Astrocyte (in vitro differentiated cells and primary cell): ENCODE measurements around the gene APH1B.

Experiments used
- EZH2 ChIP-seq: IDR thresholded peaks from 2 replicates; pipeline ENCODE4 v1.6.1; 2012; ENCODE audit warnings: mild to moderate bottlenecking, low read length, inconsistent platforms; ENCODE audit not compliant: insufficient read depth
- TF ChIP-seq, protein P1 (sequence below): IDR thresholded peaks from 2 replicates; pipeline ENCODE4 v1.5.1; 2011; ENCODE audit warnings: low read depth, mild to moderate bottlenecking, inconsistent platforms, low read length, moderate library complexity; ENCODE audit not compliant: insufficient read depth

DNA sequence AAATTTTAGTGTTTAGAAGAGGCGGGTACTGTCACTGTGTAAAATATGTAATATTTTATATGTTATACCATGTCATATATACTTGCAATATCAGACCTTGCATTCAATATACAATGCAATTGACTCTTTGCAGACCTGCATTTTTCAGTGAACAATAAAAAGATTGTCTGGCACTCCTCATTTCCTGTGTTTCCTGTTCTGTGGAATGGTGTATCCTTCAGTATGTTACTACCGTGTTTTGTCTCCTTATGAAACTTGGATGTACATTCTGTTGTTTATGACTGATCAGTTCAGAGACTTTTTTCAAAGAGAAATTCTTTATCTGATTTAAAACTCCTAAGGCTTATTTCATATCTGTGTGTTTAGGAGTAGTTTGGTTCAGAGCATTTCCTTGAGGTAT lies 31.5 kb downstream of the APH1B start:
- TF ChIP-seq, protein P1, sequence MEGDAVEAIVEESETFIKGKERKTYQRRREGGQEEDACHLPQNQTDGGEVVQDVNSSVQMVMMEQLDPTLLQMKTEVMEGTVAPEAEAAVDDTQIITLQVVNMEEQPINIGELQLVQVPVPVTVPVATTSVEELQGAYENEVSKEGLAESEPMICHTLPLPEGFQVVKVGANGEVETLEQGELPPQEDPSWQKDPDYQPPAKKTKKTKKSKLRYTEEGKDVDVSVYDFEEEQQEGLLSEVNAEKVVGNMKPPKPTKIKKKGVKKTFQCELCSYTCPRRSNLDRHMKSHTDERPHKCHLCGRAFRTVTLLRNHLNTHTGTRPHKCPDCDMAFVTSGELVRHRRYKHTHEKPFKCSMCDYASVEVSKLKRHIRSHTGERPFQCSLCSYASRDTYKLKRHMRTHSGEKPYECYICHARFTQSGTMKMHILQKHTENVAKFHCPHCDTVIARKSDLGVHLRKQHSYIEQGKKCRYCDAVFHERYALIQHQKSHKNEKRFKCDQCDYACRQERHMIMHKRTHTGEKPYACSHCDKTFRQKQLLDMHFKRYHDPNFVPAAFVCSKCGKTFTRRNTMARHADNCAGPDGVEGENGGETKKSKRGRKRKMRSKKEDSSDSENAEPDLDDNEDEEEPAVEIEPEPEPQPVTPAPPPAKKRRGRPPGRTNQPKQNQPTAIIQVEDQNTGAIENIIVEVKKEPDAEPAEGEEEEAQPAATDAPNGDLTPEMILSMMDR = no peak
- TF ChIP-seq EZH2 = no peak
